Choroid plexus epithelial cell (primary cell): ENCODE results near the gene LTBP1.

Experiments
- DNase-seq: peaks from one replicate; pipeline ENCODE4 v3.0.0-alpha.2; 2010; ENCODE audit warnings: low read depth
- H3K4me3 ChIP-seq: 2 replicates; pipeline ENCODE4 v1.5.1; 2011; ENCODE audit warnings: low read depth, mild to moderate bottlenecking, control low read depth, low read length, moderate library complexity
- CTCF ChIP-seq: conservative IDR thresholded peaks from 2 replicates; pipeline ENCODE4 v1.5.1; 2011; ENCODE audit warnings: low read depth, mild to moderate bottlenecking, control low read depth, inconsistent platforms, low read length, moderate library complexity

The LTBP1 gene

GRCh38 chr2:33371304-33372090 lies 424.7 kb downstream of the LTBP1 start:
- no peak overlapping the region for H3K4me3 ChIP-seq
- no peak for TF ChIP-seq CTCF
- no peak for DNase-seq

- peak; percentile 67 for TF ChIP-seq CTCF
- peak; percentile 72 for DNase-seq
- no peak overlapping the region for H3K4me3 ChIP-seq
Observed at GRCh38 chr2:33372940-33373553, 426.3 kb downstream of the LTBP1 start.

- DNase-seq: peak; percentile 63
- no peak overlapping the region for H3K4me3 ChIP-seq
- no peak for TF ChIP-seq CTCF
Observed at GRCh38 chr2:33373986-33374385, 427.2 kb downstream of the LTBP1 start.

GRCh38 chr2:33375054-33375453 lies 428.3 kb downstream of the LTBP1 start:
- no peak for DNase-seq
- TF ChIP-seq CTCF: no peak
- H3K4me3 ChIP-seq: no peak overlapping the region

GRCh38 chr2:33377048-33377447 lies 430.3 kb downstream of the LTBP1 start:
- DNase-seq: no peak
- H3K4me3 ChIP-seq: no peak overlapping the region
- TF ChIP-seq CTCF: no peak

- TF ChIP-seq CTCF: no peak
- no peak overlapping the region for H3K4me3 ChIP-seq
- DNase-seq: peak; percentile 58
Observed at GRCh38 chr2:33378556-33379210, 431.9 kb downstream of the LTBP1 start.
